WTC11 (cell line): Measurements from ENCODE around the gene TERC. TPM values are rescaled to one million over a fixed set of nuclear protein-coding genes. Genes with fewer than 3 reads are reported as not detected.

ENCODE experiments used
- FOXK1 ChIP-seq: sonication (generic); formaldehyde crosslinking; IDR thresholded peaks from 2 replicates; pipeline ENCODE4 v1.8.0; 2022; ENCODE audit warnings: mild to moderate bottlenecking, moderate library complexity, missing genetic modification reagents
- KAT7 ChIP-seq: sonication (generic); formaldehyde crosslinking; IDR thresholded peaks from 2 replicates; pipeline ENCODE4 v1.8.1; 2023; ENCODE audit warnings: missing genetic modification reagents, mild to moderate bottlenecking, borderline replicate concordance
- MYBL2 ChIP-seq: sonication (generic); formaldehyde crosslinking; IDR thresholded peaks from 2 replicates; pipeline ENCODE4 v1.8.1; 2023; ENCODE audit warnings: mild to moderate bottlenecking, moderate library complexity, missing genetic modification reagents
- NR1H2 ChIP-seq: sonication (generic); formaldehyde crosslinking; IDR thresholded peaks from 2 replicates; pipeline ENCODE4 v1.9.0; 2021; ENCODE audit warnings: mild to moderate bottlenecking, moderate library complexity, missing genetic modification reagents
- NR2C2 ChIP-seq: sonication (generic); formaldehyde crosslinking; IDR thresholded peaks from 2 replicates; pipeline ENCODE4 v1.8.0; 2022; ENCODE audit warnings: mild to moderate bottlenecking, missing genetic modification reagents
- SMAD3 ChIP-seq: sonication (generic); formaldehyde crosslinking; IDR thresholded peaks from 2 replicates; pipeline ENCODE4 v1.8.0; 2022; ENCODE audit warnings: missing genetic modification reagents, mild to moderate bottlenecking, borderline replicate concordance
- SMAD4 ChIP-seq: sonication (generic); formaldehyde crosslinking; IDR thresholded peaks from 2 replicates; pipeline ENCODE4 v1.8.0; 2022; ENCODE audit warnings: mild to moderate bottlenecking, missing genetic modification reagents
- SP1 ChIP-seq: sonication (generic); formaldehyde crosslinking; conservative IDR thresholded peaks from 2 replicates; pipeline ENCODE4 v1.8.1; 2022; ENCODE audit warnings: missing genetic modification reagents
- TCF7 ChIP-seq: sonication (generic); formaldehyde crosslinking; IDR thresholded peaks from 2 replicates; pipeline ENCODE4 v1.8.0; 2022; ENCODE audit warnings: mild to moderate bottlenecking, low read depth, missing genetic modification reagents, moderate library complexity
- ZNF416 ChIP-seq: fragments of 250-450 bp; sonication (Bioruptor Pico); IDR thresholded peaks from 2 replicates; pipeline ENCODE4 v1.9.0; 2021; ENCODE audit warnings: mild to moderate bottlenecking, inconsistent platforms
- total RNA-seq: library from RNA; stranded (reverse); gene quantifications from 3 replicates; pipeline ENCODE4 v1.2.3, GENCODE V29; 2021
- TF ChIP-seq, protein P1 (sequence below): sonication (generic); formaldehyde crosslinking; IDR thresholded peaks from 2 replicates; pipeline ENCODE4 v1.8.1; 2023; ENCODE audit warnings: mild to moderate bottlenecking, missing genetic modification reagents, moderate library complexity
- TF ChIP-seq, protein P2 (sequence below): fragments of 250-450 bp; sonication (Bioruptor Pico); IDR thresholded peaks from 2 replicates; pipeline ENCODE4 v1.9.0; 2021; ENCODE audit warnings: mild to moderate bottlenecking, borderline replicate concordance
- TF ChIP-seq, protein P3 (sequence below): sonication (generic); formaldehyde crosslinking; IDR thresholded peaks from 2 replicates; pipeline ENCODE4 v1.8.1; 2022; ENCODE audit warnings: low read depth, missing genetic modification reagents, borderline replicate concordance
- TF ChIP-seq, protein P4 (sequence below): sonication (generic); formaldehyde crosslinking; IDR thresholded peaks from 2 replicates; pipeline ENCODE4 v1.8.1; 2023; ENCODE audit warnings: mild to moderate bottlenecking, missing genetic modification reagents, borderline replicate concordance
- TF ChIP-seq, protein P5 (sequence below): sonication (generic); formaldehyde crosslinking; IDR thresholded peaks from 2 replicates; pipeline ENCODE4 v1.8.1; 2023; ENCODE audit warnings: mild to moderate bottlenecking, missing genetic modification reagents
- TF ChIP-seq, protein P6 (sequence below): sonication (generic); formaldehyde crosslinking; IDR thresholded peaks from 2 replicates; pipeline ENCODE4 v1.8.0; 2023; ENCODE audit warnings: missing genetic modification reagents
- TF ChIP-seq, protein P7 (sequence below): sonication (generic); formaldehyde crosslinking; IDR thresholded peaks from 2 replicates; pipeline ENCODE4 v1.8.0; 2022; ENCODE audit warnings: missing genetic modification reagents
- TF ChIP-seq, protein P8 (sequence below): fragments of 250-450 bp; sonication (Bioruptor Pico); IDR thresholded peaks from 2 replicates; pipeline ENCODE4 v1.9.0; 2021; ENCODE audit warnings: mild to moderate bottlenecking

The TERC gene
- total RNA-seq, 1 experiment from 2014 or later = 34.3 TPM

DNA sequence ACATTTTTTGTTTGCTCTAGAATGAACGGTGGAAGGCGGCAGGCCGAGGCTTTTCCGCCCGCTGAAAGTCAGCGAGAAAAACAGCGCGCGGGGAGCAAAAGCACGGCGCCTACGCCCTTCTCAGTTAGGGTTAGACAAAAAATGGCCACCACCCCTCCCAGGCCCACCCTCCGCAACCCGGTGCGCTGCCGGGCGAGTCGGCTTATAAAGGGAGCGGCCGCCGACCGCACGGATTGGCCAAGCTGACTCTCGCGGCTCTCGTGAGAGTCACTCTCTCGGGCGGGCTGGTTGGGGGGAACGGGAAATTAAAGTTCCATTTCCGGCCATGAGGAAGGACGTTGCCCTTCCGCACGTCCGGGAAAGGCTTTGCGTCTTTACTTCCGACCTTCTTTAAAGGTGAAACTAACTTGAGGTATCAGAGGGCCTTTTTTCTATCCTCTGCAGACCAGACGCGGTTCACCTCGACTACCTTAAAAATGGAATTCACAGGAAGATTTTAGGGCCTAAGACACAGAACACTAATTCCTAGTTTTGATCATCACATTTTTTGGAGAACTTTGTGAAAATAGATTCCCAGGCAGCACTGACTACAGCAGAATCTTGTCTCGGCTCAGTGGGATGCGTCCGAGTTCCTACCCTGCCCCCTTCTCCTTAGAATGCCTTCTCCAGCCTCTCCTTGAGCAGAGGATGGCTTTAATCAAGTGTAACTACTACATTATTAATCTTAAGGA lies at the start of gene TERC (continued):
- TF ChIP-seq, protein P1, sequence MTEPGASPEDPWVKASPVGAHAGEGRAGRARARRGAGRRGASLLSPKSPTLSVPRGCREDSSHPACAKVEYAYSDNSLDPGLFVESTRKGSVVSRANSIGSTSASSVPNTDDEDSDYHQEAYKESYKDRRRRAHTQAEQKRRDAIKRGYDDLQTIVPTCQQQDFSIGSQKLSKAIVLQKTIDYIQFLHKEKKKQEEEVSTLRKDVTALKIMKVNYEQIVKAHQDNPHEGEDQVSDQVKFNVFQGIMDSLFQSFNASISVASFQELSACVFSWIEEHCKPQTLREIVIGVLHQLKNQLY (CRISPR knock-in tag) = no peak
- TF ChIP-seq, protein P2, sequence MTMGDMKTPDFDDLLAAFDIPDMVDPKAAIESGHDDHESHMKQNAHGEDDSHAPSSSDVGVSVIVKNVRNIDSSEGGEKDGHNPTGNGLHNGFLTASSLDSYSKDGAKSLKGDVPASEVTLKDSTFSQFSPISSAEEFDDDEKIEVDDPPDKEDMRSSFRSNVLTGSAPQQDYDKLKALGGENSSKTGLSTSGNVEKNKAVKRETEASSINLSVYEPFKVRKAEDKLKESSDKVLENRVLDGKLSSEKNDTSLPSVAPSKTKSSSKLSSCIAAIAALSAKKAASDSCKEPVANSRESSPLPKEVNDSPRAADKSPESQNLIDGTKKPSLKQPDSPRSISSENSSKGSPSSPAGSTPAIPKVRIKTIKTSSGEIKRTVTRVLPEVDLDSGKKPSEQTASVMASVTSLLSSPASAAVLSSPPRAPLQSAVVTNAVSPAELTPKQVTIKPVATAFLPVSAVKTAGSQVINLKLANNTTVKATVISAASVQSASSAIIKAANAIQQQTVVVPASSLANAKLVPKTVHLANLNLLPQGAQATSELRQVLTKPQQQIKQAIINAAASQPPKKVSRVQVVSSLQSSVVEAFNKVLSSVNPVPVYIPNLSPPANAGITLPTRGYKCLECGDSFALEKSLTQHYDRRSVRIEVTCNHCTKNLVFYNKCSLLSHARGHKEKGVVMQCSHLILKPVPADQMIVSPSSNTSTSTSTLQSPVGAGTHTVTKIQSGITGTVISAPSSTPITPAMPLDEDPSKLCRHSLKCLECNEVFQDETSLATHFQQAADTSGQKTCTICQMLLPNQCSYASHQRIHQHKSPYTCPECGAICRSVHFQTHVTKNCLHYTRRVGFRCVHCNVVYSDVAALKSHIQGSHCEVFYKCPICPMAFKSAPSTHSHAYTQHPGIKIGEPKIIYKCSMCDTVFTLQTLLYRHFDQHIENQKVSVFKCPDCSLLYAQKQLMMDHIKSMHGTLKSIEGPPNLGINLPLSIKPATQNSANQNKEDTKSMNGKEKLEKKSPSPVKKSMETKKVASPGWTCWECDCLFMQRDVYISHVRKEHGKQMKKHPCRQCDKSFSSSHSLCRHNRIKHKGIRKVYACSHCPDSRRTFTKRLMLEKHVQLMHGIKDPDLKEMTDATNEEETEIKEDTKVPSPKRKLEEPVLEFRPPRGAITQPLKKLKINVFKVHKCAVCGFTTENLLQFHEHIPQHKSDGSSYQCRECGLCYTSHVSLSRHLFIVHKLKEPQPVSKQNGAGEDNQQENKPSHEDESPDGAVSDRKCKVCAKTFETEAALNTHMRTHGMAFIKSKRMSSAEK (CRISPR knock-in tag) = peak; percentile 73; the same call in 1 of the 2 replicates
- TF ChIP-seq FOXK1 (CRISPR knock-in tag) (no peak), ZNF416 (CRISPR knock-in tag) (peak; percentile 95), KAT7 (no peak), TCF7 (CRISPR knock-in tag) (no peak), SMAD4 (CRISPR knock-in tag) (no peak), SP1 (CRISPR knock-in tag) (peak; percentile 30; the same call in 1 of the 2 replicates), MYBL2 (0 out of 2 replicates have a peak, but pooled peaks have one; percentile 49), NR2C2 (CRISPR knock-in tag) (no peak), SMAD3 (CRISPR knock-in tag) (no peak), NR1H2 (CRISPR knock-in tag) (no peak)
- TF ChIP-seq, protein P3, sequence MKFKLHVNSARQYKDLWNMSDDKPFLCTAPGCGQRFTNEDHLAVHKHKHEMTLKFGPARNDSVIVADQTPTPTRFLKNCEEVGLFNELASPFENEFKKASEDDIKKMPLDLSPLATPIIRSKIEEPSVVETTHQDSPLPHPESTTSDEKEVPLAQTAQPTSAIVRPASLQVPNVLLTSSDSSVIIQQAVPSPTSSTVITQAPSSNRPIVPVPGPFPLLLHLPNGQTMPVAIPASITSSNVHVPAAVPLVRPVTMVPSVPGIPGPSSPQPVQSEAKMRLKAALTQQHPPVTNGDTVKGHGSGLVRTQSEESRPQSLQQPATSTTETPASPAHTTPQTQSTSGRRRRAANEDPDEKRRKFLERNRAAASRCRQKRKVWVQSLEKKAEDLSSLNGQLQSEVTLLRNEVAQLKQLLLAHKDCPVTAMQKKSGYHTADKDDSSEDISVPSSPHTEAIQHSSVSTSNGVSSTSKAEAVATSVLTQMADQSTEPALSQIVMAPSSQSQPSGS = no peak
- TF ChIP-seq, protein P4, sequence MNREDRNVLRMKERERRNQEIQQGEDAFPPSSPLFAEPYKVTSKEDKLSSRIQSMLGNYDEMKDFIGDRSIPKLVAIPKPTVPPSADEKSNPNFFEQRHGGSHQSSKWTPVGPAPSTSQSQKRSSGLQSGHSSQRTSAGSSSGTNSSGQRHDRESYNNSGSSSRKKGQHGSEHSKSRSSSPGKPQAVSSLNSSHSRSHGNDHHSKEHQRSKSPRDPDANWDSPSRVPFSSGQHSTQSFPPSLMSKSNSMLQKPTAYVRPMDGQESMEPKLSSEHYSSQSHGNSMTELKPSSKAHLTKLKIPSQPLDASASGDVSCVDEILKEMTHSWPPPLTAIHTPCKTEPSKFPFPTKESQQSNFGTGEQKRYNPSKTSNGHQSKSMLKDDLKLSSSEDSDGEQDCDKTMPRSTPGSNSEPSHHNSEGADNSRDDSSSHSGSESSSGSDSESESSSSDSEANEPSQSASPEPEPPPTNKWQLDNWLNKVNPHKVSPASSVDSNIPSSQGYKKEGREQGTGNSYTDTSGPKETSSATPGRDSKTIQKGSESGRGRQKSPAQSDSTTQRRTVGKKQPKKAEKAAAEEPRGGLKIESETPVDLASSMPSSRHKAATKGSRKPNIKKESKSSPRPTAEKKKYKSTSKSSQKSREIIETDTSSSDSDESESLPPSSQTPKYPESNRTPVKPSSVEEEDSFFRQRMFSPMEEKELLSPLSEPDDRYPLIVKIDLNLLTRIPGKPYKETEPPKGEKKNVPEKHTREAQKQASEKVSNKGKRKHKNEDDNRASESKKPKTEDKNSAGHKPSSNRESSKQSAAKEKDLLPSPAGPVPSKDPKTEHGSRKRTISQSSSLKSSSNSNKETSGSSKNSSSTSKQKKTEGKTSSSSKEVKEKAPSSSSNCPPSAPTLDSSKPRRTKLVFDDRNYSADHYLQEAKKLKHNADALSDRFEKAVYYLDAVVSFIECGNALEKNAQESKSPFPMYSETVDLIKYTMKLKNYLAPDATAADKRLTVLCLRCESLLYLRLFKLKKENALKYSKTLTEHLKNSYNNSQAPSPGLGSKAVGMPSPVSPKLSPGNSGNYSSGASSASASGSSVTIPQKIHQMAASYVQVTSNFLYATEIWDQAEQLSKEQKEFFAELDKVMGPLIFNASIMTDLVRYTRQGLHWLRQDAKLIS (CRISPR knock-in tag) = no peak
- TF ChIP-seq, protein P5, sequence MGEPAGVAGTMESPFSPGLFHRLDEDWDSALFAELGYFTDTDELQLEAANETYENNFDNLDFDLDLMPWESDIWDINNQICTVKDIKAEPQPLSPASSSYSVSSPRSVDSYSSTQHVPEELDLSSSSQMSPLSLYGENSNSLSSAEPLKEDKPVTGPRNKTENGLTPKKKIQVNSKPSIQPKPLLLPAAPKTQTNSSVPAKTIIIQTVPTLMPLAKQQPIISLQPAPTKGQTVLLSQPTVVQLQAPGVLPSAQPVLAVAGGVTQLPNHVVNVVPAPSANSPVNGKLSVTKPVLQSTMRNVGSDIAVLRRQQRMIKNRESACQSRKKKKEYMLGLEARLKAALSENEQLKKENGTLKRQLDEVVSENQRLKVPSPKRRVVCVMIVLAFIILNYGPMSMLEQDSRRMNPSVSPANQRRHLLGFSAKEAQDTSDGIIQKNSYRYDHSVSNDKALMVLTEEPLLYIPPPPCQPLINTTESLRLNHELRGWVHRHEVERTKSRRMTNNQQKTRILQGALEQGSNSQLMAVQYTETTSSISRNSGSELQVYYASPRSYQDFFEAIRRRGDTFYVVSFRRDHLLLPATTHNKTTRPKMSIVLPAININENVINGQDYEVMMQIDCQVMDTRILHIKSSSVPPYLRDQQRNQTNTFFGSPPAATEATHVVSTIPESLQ (CRISPR knock-in tag) = no peak
- TF ChIP-seq, protein P6, sequence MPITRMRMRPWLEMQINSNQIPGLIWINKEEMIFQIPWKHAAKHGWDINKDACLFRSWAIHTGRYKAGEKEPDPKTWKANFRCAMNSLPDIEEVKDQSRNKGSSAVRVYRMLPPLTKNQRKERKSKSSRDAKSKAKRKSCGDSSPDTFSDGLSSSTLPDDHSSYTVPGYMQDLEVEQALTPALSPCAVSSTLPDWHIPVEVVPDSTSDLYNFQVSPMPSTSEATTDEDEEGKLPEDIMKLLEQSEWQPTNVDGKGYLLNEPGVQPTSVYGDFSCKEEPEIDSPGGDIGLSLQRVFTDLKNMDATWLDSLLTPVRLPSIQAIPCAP (CRISPR knock-in tag) = no peak
- TF ChIP-seq, protein P7, sequence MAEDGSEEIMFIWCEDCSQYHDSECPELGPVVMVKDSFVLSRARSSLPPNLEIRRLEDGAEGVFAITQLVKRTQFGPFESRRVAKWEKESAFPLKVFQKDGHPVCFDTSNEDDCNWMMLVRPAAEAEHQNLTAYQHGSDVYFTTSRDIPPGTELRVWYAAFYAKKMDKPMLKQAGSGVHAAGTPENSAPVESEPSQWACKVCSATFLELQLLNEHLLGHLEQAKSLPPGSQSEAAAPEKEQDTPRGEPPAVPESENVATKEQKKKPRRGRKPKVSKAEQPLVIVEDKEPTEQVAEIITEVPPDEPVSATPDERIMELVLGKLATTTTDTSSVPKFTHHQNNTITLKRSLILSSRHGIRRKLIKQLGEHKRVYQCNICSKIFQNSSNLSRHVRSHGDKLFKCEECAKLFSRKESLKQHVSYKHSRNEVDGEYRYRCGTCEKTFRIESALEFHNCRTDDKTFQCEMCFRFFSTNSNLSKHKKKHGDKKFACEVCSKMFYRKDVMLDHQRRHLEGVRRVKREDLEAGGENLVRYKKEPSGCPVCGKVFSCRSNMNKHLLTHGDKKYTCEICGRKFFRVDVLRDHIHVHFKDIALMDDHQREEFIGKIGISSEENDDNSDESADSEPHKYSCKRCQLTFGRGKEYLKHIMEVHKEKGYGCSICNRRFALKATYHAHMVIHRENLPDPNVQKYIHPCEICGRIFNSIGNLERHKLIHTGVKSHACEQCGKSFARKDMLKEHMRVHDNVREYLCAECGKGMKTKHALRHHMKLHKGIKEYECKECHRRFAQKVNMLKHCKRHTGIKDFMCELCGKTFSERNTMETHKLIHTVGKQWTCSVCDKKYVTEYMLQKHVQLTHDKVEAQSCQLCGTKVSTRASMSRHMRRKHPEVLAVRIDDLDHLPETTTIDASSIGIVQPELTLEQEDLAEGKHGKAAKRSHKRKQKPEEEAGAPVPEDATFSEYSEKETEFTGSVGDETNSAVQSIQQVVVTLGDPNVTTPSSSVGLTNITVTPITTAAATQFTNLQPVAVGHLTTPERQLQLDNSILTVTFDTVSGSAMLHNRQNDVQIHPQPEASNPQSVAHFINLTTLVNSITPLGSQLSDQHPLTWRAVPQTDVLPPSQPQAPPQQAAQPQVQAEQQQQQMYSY (CRISPR knock-in tag) = no peak
- TF ChIP-seq, protein P8, sequence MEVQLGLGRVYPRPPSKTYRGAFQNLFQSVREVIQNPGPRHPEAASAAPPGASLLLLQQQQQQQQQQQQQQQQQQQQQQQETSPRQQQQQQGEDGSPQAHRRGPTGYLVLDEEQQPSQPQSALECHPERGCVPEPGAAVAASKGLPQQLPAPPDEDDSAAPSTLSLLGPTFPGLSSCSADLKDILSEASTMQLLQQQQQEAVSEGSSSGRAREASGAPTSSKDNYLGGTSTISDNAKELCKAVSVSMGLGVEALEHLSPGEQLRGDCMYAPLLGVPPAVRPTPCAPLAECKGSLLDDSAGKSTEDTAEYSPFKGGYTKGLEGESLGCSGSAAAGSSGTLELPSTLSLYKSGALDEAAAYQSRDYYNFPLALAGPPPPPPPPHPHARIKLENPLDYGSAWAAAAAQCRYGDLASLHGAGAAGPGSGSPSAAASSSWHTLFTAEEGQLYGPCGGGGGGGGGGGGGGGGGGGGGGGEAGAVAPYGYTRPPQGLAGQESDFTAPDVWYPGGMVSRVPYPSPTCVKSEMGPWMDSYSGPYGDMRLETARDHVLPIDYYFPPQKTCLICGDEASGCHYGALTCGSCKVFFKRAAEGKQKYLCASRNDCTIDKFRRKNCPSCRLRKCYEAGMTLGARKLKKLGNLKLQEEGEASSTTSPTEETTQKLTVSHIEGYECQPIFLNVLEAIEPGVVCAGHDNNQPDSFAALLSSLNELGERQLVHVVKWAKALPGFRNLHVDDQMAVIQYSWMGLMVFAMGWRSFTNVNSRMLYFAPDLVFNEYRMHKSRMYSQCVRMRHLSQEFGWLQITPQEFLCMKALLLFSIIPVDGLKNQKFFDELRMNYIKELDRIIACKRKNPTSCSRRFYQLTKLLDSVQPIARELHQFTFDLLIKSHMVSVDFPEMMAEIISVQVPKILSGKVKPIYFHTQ (CRISPR knock-in tag) = peak; percentile 86; the same call in 1 of the 2 replicates
